ENCODE measurements around the gene NKX1-1. TPM values are rescaled to one million over a fixed set of nuclear protein-coding genes. Genes with fewer than 3 reads are reported as not detected.
A peak's percentile ranks its signal among the peaks of the same experiment; 100 is the strongest.

NKX1-1 gene
- total and polyA plus RNA-seq, 11 donors: not detected

DNA sequence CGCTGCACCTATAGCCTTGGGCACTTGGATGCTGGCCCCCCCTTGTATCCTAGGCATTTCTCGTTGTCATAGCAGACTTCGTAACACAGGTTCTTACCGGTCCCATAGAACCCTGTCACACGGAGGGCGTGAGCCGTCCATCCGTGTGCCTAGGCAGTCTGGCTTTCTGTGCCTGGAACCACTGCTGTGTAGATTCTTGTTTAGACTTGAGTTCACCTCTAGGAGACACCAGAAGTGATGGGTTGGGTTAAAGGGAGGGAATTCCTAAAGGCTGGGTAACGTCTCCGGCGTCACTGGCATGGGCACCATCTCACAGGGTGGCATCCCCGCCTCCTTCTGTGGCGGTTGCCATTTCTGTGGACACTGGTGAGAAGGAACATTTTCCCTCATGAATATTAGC lies 13.5 kb upstream of the NKX1-1 start:
- DNase-seq: no peak
- Histone ChIP-seq H3K4me1 (peaks cover 0 to 2% (median 0%) of the 10 kb centered on the region in 12 donors), H3K4me3 (no peak overlapping the region), H3K9me3 (no peaks in the 10 kb centered on the region), H3K27me3 (peaks cover 13 to 64% (median 33%) of the 10 kb centered on the region in 9 donors), H3K36me3 (no peaks in the 10 kb centered on the region), H3K27ac (no peak overlapping the region)
- WGBS, 4 donors: 81 to 89% (median 87%) methylated on average over 13 of the region's 13 CpGs
- TF ChIP-seq, protein P1, sequence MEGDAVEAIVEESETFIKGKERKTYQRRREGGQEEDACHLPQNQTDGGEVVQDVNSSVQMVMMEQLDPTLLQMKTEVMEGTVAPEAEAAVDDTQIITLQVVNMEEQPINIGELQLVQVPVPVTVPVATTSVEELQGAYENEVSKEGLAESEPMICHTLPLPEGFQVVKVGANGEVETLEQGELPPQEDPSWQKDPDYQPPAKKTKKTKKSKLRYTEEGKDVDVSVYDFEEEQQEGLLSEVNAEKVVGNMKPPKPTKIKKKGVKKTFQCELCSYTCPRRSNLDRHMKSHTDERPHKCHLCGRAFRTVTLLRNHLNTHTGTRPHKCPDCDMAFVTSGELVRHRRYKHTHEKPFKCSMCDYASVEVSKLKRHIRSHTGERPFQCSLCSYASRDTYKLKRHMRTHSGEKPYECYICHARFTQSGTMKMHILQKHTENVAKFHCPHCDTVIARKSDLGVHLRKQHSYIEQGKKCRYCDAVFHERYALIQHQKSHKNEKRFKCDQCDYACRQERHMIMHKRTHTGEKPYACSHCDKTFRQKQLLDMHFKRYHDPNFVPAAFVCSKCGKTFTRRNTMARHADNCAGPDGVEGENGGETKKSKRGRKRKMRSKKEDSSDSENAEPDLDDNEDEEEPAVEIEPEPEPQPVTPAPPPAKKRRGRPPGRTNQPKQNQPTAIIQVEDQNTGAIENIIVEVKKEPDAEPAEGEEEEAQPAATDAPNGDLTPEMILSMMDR (IDR thresholded peaks at IDR 0.05): no peak
- TF ChIP-seq POLR2A (IDR thresholded peaks at IDR 0.05): no peak
- ATAC-seq: no peak
- intact Hi-C loops (cut with DNase I): no loop called here

DNA sequence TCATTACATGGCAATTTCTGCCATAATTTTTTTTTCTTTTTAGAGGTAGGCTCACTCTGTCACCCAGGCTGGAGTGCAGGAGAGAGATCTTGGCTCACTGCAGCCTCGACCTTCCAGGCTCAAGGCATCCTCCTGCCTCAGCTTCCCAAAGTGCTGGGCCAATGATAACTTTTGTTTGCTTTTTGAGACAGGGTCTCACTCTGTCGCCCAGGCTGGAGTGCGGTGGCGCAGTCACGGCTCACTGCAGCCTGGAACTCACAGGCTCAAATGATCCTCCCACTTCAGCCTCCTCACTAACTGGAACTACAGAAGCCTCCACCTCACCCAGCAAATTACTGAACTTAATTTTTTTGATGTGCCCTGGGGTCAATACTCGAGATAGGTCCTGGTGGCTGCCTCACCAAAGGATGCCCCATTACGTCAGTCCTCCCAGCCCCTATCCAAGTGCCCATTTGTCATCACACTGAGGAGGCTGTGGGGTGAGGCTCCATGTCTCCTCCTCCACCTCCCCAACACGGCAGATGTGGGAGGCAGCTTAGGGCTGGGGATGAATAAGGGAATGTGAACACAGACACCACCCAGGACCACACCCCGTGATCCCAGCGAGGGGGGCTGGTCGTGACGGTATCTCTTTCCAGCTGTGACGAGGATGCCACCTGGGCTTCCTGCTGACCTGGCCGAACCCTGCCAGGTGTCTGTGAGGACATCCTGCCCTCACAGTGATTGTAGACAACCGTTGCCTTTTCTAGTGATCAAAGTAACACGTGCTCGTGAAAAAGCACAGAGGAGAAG lies 12.4 kb upstream of the NKX1-1 start:
- Histone ChIP-seq H3K4me1 (peaks cover 0 to 4% (median 0%) of the 10 kb centered on the region in 12 donors), H3K27ac (no peak overlapping the region), H3K36me3 (no peaks in the 10 kb centered on the region), H3K4me3 (no peak overlapping the region), H3K27me3 (peaks cover 17 to 63% (median 42%) of the 10 kb centered on the region in 9 donors), H3K9me3 (no peaks in the 10 kb centered on the region)
- intact Hi-C loops (cut with DNase I): no loop called here
- TF ChIP-seq, protein P1 (IDR thresholded peaks at IDR 0.05): no peak
- no peak for TF ChIP-seq POLR2A (IDR thresholded peaks at IDR 0.05)
- ATAC-seq (no peak), DNase-seq (peak in 2 of 5 donors; percentile 6 to 52)
- 53 to 65% (median 64%) methylated on average over 16 to 17 of the region's 17 CpGs for WGBS, 4 donors

DNA sequence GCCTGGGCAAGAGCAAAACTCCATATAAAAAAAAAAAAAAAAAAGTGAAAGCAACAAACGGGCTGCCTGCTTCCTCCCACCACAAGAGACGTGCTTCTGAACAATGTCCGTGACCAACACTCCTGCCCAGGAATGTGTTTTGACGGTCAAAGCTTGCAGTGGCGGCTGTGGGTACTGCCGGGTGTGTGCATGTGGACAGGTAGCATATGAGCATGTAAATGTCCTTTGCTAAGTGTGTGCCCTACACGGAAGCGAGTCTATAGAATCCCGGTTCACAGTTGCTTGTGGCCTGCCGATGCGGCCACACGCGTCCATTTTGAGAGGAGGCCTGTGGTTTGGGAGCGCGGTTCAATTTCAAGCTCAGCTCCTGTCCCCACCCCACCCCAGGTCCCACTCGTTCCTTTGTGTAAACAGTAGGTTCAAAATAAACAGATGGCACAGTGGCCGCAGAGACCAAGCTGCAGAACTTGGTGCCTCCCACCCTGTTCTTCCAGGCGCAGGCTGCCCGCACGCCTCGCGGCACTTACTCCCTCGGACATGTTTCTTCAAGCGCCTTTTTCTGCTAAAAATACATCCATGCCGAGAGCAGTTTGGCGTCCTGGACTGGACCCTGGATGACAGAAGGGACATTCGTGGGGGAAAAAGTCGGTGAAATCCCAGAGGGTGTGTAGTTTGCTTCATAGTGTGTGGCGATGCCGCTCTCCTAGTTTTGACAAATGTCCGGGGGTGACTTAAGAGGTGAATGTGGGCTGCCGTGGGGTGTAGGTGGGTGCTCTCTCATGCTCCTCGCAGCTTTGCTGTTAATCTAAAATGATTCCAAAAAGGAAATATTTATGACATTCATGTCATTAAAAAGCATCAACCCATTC lies 11.5 kb upstream of the NKX1-1 start:
- H3K27ac ChIP-seq: no peak overlapping the region
- H3K27me3 ChIP-seq: peaks cover 26 to 67% (median 50%) of the 10 kb centered on the region in 9 donors
- TF ChIP-seq POLR2A (IDR thresholded peaks at IDR 0.05): no peak
- TF ChIP-seq, protein P1 (IDR thresholded peaks at IDR 0.05): no peak
- H3K36me3 ChIP-seq: no peaks in the 10 kb centered on the region
- H3K4me1 ChIP-seq: peaks cover 0 to 4% (median 0%) of the 10 kb centered on the region in 12 donors
- intact Hi-C loops (cut with DNase I): no loop called here
- H3K9me3 ChIP-seq: no peaks in the 10 kb centered on the region
- no peak for ATAC-seq
- DNase-seq: peak in 1 of 5 donors; percentile 31
- no peak overlapping the region for H3K4me3 ChIP-seq
- 76 to 81% (median 78%) methylated on average over 33 of the region's 33 CpGs for WGBS, 4 donors

DNA sequence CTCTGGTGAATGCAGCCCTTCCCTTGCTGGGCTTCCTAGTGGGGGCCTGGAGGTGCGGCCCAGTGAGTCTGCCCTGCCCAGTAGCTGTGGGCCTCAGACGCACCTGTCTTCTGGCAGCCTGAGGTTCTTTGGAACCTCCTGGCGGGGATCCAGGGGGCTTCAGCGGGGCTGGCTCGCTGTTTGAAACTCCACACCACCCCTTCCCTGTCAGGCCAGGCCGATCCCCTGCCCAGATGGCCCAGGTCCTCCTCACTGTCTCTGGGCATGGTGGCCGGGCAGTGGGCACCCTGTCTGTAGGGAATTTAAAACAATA lies 10.7 kb upstream of the NKX1-1 start:
- ATAC-seq: no peak
- Histone ChIP-seq H3K4me1 (peaks cover 0 to 4% (median 0%) of the 10 kb centered on the region in 12 donors), H3K27ac (no peak overlapping the region), H3K27me3 (peaks cover 28 to 71% (median 50%) of the 10 kb centered on the region in 9 donors), H3K36me3 (no peaks in the 10 kb centered on the region), H3K4me3 (no peak overlapping the region), H3K9me3 (no peaks in the 10 kb centered on the region)
- TF ChIP-seq, protein P1 (IDR thresholded peaks at IDR 0.05): no peak
- no peak for TF ChIP-seq POLR2A (IDR thresholded peaks at IDR 0.05)
- WGBS, 4 donors: 70 to 78% (median 74%) methylated on average over 4 to 7 of the region's 7 CpGs
- intact Hi-C loops (cut with DNase I): no loop called here
- DNase-seq: peak in 1 of 5 donors; percentile 5
